NCI-H345 treated with DMSO at 0.1 percent for 48 hours (cell line): ENCODE results near the gene DAAM1.

ENCODE experiments used
- DNase-seq: peaks from one replicate; lab custom pipeline; 2025; ENCODE audit not compliant: unreplicated experiment; lab: John Stamatoyannopoulos, UW

The DAAM1 gene

DNA sequence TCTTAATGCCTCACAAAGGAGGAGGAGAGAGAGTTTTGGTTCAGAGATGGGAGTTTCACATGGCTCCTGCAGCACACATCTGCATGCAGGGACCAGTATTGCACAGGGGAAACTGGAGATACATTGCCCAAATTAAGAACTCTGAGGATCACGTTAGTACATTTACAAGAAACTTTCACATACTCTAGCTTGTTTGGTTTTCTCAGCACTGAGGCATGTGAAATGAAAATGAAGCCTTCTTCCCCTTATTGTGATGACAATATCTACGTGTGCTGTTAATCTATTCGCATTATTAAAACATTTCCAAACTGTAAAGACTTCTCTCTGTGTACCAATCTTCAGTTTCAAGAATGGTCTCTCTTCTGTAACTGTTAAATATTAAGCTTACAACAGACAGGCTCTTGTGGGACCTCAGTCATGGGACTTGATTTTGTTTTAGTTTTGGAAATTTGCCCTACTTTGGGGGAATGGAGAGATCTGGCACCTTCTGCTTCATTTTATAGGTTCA, 124.7 kb downstream of the DAAM1 start:
- no peak for DNase-seq

DNA sequence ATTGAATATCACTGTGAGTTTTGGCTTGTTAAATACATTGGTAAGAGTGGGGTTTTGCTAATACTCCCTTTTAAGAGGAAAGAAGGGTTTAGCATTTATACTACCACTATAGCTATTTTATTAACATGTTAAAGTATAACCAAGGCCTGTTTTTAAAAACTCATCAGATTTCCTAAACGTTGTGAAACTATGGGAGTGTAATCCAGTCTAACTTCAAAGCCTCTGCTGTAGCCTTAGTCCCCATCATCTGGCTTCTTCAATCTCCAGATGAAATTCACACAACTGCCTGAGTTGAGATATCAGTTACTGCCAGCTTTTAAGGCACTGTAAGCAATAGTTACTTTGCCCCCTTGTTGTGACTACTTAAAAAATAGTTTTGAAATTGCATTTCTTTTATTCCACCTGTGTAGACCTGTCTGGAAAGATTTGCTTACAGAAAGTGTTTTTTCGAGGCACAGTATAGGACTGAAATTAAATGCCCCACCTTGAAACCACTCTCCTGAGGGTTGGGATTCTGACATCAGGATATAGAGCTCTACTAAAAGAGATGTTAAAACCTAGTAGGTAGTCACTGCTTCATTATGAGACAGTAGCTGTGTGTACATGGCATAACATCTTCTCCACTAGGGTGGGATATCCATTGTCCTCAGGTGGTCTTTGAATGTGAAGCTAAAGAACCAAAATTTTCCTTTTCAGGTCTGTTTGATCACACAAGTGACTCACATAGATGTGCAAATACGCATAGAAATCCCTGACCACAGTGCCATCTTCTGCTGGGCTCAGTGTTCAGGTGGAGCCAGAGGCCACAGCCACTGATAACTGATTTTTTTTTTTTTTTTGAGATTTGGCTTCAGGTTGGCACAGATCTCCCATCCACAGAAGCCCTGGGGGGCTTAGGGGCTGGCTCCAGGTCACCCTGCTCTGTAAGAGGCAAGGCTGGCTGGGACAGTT, 125.5 kb downstream of the DAAM1 start:
- no peak for DNase-seq

DNA sequence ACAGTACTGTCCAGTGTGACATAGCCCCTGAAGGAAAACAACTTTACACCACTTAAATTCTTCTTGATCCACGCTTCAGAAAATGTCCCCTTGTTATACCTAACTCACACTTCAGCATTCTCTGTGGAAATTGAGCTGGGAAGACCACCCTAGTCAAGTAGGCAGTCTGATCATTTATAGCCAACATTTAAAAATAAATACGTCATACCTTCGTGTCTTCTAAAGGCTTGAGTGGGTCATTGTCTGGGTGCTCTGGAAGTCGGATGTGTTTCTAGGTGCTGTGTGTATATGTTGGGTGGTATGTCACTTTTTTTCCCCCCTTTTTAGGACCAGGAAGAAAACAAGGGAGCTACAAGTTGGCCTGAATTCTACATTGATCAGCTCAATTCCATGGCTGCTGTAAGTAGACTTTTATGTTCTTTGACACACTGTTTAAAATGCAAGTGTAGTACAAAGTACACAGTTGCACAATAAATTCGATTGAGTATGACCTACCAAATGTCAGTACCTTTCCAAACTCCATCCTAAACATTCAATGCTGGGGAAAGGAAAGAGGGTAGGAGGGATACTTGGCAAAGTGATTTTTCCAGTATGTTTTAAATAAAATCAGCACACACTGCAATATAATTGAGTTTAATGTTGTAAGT, 126.6 kb downstream of the DAAM1 start:
- DNase-seq, result no peak

DNA sequence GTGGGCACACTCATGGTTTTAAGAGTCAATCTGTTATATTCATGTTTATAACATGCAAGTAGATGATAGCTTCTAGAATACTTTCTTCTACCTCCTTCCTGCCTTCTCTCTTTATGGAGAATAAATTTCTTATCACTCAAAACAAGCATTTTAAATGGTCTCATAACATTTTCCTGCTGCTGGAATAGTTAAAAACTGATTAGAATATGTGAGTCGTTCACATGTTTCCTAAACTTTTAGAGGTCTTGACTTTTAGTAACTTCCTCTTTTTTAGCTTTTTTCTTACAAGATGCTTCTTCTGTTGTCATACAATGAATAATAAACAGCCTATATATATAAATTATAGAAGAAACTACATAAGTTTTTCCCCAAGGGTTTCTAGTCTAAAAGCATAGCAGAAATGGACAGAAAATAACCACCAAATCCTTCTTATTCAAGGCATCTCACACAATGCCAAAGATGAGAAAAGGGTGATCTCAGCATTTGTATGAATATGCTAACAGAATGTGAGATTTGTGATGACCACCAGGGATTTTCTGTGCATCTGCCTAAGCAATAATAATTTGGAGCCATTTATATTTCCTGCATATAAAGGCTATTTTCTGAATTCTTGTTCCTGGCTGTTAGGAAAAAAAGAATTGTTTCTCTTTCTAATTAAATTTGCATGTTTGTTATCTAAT, 127.8 kb downstream of the DAAM1 start:
- DNase-seq, result no peak

DNA sequence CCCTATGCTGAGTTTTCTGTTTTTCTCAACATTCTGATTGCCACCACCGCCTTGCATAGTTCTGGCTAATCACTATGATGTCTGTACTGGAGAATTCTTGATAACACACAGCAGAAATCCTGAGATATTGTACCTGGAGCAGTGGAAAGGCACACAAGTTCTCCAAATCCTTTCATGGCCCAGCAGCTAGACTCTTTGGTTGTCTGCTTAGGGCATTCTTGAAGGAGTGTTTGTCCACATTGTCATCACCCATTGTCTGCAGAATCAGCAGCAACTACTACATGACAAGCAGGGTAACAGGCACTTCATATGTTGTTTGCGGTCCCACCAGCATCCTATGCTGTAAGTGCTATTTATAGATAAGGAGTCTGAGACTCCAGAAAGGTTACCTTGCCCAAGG, 128.9 kb downstream of the DAAM1 start:
- DNase-seq, result no peak

DNA sequence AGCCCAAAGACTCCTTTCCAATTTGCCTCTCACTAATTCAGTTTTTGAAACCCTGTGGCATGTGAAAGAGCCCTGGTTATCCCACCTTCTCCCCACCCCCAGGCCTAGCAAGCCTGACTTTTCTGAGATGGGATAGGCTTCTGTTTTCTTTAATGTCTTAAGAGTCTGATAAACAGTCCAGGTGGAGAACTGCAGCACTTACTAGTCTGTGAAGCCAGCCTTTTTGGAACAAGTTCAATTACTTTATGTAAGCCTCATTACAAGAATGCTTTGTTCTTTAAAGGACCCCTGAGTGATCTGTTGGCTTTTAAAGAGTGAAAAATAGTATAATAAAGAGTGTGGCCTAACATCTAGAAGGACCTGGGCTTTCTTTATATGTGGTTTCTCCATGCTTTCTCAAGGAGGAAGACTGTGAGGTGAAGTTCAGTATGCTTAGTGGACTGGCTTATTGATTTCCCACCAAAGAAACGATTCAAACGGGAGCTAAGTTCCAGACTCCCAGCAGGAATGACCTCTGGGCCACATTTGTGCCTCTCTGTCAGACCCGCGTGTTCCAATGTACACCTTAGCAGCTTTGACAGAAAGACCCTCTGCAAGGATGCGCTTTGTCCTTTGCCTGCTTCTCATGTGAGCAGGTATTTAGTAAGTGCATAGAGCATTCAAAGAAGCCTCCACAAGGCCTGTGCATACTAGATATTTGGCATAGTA, 129.5 kb downstream of the DAAM1 start:
- DNase-seq, result no peak

DNA sequence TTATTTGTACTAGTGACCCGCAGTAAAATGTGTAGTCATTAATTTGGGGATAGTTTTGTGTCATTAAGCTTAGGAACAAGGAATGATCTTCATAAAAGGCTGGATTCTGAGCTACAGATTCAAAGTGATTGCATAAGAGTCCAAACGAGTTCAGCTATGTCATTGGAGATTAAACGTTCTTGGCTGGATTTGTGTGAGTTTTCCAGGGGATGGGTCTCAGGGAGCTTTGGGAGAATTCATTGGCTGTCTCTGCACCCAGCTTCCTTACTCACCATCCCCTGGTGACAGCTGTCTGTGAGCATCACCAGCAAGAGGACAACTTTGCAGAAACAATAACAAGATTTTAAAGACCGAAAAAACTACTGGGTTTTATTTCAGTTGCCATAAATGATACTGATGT, 130.4 kb downstream of the DAAM1 start:
- DNase-seq, result no peak

DNA sequence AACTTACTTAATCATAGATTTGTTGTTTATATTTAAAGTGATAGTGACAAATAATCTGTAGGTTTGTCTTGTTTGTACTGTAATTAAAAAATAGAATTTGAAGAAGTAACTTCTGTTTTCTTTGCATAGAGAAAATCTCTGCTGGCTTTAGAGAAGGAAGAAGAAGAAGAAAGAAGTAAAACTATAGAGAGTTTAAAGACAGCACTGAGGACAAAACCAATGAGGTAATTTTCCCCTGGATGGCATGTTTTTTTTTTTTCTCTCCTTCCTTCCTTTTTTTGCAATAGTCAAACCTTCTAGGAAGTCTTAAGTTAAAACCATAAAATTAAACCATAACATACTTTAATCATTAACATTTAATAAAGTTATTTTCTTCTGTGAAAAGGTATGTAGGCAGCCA, 131.9 kb downstream of the DAAM1 start:
- no peak for DNase-seq

DNA sequence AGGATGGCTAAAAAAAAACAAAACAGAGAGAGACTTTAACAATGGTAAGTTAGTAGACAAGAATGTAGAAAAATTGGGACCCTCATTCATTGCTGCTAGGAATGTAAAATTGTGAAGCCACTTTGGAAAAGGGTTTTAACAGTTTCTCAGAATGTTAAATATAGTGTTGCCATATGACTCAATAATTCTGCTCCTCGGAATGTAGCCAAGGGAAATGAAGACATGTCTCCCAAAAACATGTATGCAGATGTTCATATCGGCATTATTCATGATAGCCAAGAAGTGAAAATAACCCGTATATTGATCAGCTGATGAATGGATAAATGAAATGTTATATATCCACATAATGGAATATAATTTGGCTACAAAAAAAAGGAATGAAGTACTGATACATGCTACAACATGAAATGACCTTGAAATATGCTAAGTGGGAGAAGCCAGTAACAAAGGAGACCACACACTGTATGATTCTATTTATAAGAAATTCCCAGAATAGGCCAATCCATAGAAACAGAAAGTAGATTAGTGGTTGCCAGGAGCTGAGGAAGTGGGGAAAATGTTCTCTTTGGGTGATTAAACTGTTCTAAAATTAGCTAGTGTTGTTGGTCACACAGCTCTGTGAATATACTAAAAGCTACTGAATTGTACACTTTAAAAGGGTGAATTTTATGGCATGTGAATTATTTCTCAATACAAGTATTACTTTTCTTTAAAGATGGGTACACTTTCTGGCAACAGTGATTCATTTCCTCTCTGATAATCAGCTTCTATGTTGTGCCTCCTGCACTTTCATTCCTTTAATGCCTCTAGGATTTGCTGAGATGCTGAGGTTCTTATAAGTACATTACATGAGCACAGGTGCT, 132.5 kb downstream of the DAAM1 start:
- no peak for DNase-seq

DNA sequence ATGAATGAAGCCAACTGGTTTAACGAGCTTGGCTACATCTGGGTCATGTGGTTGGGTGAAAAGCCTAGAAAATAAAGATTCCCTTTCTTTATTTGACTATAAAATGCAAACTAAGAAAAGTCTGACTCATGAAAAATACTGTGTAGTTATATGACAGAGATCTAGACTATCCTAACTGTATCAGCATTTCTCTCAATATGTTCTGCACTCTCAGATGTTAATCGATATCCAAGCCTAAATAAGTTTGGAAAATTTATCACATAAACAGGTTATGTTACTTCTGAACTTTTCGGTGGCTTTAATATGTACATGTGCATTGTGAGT, 133.1 kb downstream of the DAAM1 start:
- DNase-seq, result no peak

DNA sequence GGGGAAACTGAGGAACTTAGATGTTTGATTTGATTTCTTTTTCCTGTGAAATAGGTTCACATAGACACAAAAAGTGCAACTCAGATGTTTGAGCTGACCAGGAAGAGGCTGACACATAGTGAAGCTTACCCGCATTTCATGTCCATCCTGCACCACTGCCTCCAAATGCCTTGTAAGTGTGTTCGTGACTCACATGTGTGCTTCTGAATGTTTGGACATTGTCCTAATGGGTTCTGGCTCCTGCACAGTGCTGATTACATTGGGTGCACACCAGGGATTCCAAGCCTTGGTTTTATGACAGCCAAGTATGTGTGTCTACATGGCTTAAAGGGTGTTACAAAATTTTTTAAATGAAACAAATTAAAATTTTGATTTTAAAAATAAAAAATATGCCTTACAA, 137.4 kb downstream of the DAAM1 start:
- no peak for DNase-seq

DNA sequence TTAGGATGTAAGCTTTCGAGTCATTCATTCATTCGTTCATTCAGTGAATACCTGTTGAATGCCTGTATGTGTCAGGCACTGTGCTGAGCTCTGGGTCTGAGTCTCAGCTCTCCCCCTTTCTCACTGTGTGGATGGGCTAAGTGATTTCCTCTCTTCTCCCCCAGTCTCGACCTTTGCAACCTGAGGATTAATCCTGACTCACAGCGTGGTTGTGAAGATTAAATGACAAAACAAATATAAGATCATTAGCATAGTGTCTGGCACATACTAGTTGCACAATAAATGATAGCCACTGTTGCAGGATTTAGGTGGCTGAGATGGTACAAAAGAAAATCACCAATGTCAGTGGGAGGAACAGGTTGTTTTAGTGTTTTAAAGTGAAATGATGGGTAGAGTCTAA, 140.0 kb downstream of the DAAM1 start:
- no peak for DNase-seq

DNA sequence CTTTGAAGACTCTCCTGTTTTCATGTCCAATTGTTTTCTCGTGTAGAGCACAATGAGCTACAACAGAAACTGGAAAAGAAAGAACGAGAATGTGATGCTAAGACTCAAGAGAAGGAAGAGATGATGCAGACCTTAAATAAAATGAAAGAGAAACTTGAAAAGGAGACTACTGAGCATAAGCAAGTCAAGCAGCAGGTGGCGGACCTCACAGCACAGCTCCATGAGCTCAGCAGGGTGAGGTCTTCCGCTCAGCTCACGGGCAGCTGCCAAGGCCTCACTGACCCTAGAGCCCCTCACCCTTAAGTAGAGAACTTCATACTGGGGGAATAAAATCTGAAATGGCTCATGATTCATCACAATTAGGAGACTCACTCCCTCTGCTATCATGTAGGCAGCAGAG, 142.0 kb downstream of the DAAM1 start:
- DNase-seq, result no peak

DNA sequence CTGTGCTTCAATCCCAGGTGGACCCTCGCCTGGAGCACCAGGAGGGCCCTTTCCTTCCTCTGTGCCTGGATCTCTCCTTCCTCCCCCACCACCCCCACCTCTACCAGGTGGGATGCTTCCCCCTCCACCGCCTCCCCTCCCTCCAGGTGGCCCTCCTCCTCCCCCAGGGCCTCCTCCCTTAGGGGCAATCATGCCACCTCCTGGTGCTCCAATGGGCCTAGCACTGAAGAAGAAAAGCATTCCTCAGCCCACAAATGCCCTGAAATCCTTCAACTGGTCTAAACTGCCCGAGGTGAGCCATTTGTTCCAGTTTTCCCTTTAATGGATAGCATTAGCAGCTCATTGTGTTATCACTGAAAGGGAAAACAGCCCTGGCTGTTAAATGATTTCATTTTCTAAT, 142.8 kb downstream of the DAAM1 start:
- no peak for DNase-seq

DNA sequence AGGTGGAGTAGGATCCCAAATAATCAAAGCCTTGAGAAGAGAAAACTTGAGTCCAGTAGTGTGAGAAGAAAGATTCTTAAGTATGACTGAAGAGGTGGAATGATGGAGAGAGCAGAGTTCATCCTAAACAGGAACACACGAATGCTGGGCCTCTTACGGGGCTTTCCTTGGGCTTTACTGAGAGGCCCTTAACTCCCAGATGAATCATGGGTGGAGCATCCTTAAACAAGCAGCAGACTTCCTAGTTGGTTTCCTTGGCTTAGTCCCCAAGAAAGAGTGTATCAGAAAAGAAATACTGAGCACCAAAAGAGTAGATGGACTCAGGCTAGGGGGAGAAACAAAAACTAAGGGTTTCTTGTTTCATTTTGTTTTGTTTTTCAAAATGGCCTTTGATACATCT, 144.3 kb downstream of the DAAM1 start:
- no peak for DNase-seq

DNA sequence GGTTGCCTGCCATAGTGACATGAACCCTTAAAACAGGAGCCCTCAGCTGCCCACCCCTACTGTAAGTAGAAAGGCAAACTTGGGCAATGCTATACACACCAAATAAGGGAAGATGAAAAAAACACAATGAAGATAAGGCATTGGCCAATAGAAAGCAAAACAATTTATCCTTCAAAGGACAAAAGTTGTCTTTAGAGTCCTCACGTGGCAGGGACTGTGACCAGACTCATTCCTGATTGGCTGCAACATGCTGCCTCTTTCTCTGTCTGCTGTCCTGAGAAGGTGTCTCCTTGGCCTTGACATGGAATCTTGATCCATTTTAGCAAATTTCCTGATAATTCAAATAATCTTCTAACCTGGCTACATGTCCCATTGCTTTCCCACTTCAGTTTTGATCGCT, 144.8 kb downstream of the DAAM1 start:
- no peak for DNase-seq

DNA sequence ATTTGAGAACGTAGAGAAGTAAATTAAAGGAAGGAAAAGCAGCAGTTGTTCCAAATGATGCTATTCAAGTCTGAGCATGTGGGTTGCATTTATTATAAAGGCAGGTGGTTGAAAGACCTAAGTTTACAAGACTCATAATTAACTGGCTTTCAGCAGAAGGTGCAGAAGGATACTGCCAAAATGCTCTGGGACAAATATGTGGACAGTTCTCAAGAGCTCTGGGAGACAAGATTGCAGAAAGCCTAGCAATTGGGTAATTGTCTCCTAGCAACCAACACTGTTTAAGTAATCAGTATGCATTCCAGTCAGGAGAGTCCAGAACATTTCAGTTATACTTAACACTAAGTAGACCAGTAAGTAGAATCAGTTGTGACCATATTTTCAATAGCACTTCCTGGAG, 145.2 kb downstream of the DAAM1 start:
- DNase-seq, result no peak

DNA sequence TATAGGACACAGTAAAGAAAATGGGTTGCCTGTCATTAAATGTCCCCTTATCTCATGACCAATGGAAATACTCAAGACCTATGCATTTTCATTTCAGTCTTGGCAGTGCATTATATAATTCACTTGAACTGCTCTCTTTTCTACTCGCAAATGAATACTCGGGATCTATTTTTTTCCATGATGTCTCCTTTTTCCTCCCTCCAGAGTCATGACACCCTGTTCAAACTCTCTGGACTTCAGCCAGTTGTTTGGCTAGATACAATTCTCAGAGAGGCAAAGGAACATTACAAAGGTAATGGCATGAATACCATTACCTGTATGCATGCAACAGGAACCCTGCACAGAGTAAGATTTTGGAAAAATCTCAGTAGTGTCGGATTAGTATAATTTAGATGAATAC, 145.8 kb downstream of the DAAM1 start:
- DNase-seq, result no peak

DNA sequence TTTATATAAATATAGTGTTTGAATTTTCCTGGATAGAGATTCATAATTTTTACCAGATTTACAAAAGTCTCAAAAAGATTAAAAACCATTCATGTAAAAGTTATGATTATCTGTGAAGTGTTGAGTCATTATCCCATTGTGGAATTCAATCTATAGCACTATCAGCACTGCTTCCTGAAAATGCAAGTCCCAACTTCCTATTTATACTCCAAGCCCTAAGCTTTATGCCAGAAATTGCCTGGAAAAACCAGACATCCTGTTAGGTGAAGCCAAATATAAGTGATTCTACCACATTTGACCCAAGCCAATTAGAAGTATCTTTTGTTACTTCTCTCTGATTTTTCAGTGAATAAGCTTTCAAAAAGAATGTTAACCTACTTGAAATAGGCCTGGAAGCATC, 147.6 kb downstream of the DAAM1 start:
- no peak for DNase-seq

DNA sequence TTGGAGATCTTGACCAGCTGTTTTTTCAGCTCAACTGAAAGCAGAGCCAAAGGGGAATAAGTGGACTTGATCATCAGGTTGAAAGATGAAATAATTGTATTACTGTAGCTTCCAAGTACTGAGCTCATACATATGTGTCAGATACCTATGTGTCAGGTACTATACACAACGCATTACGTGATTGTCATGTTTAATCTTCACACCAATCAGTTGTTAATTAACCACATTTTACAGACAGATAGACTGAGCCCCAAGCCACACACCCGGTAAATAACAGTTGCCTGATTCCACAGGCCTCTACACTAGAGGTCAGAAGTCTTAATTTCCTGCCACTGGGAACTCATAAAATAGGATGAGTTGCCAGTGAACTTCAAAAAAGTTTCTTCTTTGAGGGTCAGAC, 148.2 kb downstream of the DAAM1 start:
- DNase-seq, result no peak
